GM23248 (cell line): Measurements from ENCODE around the gene GPR149.

Experiments
- EZH2 ChIP-seq: fragments of 200-600 bp; sonication (generic); IDR thresholded peaks from 2 replicates; pipeline ENCODE4 v1.6.1; 2018; ENCODE audit warnings: antibody characterized with exemption, mild to moderate bottlenecking; ENCODE audit not compliant: insufficient read depth, poor library complexity, severe bottlenecking
- EZH2phosphoT487 ChIP-seq: fragments of 200-600 bp; sonication (generic); IDR thresholded peaks from 2 replicates; pipeline ENCODE4 v1.6.1; 2018; ENCODE audit warnings: antibody characterized with exemption, moderate library complexity, mild to moderate bottlenecking, low read depth; ENCODE audit not compliant: insufficient read depth

GRCh38 chr3:154431043-154431442, 1.1 kb upstream of the GPR149 start:
- no peak for TF ChIP-seq EZH2
- TF ChIP-seq EZH2phosphoT487: no peak
